GM20000 (cell line): Measurements from ENCODE around the gene ZNF19.
A peak's percentile ranks its signal among the peaks of the same experiment; 100 is the strongest.

Source experiments
- DNase-seq: peaks from one replicate; pipeline ENCODE4 v3.0.0; 2012; ENCODE audit warnings: low spot score
- CTCF ChIP-seq: IDR thresholded peaks from 2 replicates; pipeline ENCODE4 v1.5.1; 2012; ENCODE audit warnings: mild to moderate bottlenecking, control low read depth; ENCODE audit errors: extremely low read depth, missing control alignments

ZNF19 gene

GRCh38 chr16:71441348-71442050 lies 47.6 kb downstream of the ZNF19 start:
- TF ChIP-seq CTCF = peak; percentile 18
- DNase-seq = peak; percentile 45

- DNase-seq = peak; percentile 79
- peak; percentile 14 for TF ChIP-seq CTCF
Measured at GRCh38 chr16:71440669-71441347, 48.3 kb downstream of the ZNF19 start.

- no peak for DNase-seq
- TF ChIP-seq CTCF = no peak
Measured at GRCh38 chr16:71439523-71439922, 49.6 kb downstream of the ZNF19 start.

- TF ChIP-seq CTCF = no peak
- DNase-seq = no peak
Measured at GRCh38 chr16:71436473-71436872, 52.7 kb downstream of the ZNF19 start.

- no peak for TF ChIP-seq CTCF
Measured at GRCh38 chr16:71432906-71433305, 56.2 kb downstream of the ZNF19 start.

GRCh38 chr16:71431991-71432390 lies 57.1 kb downstream of the ZNF19 start:
- TF ChIP-seq CTCF = no peak
- no peak for DNase-seq

More at GRCh38 chr16:71432906-71433305, 56.2 kb downstream of the ZNF19 start:
- DNase-seq = no peak

- TF ChIP-seq CTCF = no peak
- no peak for DNase-seq
Measured at GRCh38 chr16:71431176-71431575, 57.9 kb downstream of the ZNF19 start.
